ES-I3 (cell line): ENCODE data around the gene OR7A17.

Experiments
- H3K36me3 ChIP-seq: 2 replicates; pipeline ENCODE4 v1.6.1; 2013; ENCODE audit warnings: mild to moderate bottlenecking, low read length, control low read depth, moderate library complexity; ENCODE audit not compliant: insufficient read depth
- H3K4me1 ChIP-seq: 2 replicates; pipeline ENCODE4 v1.6.1; 2013; ENCODE audit warnings: mild to moderate bottlenecking, control low read depth, low read length; ENCODE audit not compliant: insufficient read depth
- H3K9ac ChIP-seq: 2 replicates; pipeline ENCODE4 v1.6.1; 2013; ENCODE audit warnings: low read depth, mild to moderate bottlenecking, low read length, moderate library complexity
- H3K9me3 ChIP-seq: 2 replicates; pipeline ENCODE4 v1.6.1; 2013; ENCODE audit warnings: mild to moderate bottlenecking, low read length, moderate library complexity; ENCODE audit not compliant: control insufficient read depth, insufficient read depth

OR7A17 gene

DNA sequence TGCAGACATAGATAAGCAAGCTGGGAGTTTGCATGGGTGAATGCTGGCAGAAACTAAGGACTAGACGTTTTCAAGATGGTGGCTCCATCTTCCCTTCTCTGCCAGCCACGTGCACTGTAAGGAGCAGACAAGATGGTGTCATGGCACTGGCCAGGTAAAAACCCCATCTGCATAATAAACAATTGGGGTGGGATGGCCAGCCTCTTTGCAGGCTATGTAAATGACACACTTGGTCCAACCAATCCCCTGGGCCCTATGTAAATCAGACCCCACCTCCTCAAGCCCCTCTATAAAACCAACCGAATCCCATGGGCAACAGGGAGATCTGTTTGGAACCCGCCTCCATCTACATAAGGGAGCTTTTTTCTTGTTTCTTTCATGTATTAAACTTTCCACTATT is 48.5 kb downstream of the OR7A17 start:
- no peak overlapping the region for H3K9ac ChIP-seq
- no peaks in the 10 kb centered on the region for H3K36me3 ChIP-seq
- peaks cover 5% of the 10 kb centered on the region; the same call in 1 of the 2 replicates for H3K4me1 ChIP-seq
- H3K9me3 ChIP-seq: peaks cover 3% of the 10 kb centered on the region; the same call in 1 of the 2 replicates

GRCh38 chr19:14835011-14835410 is 50.9 kb downstream of the OR7A17 start, which contains the start of the genes OR7A5 and OR7C1:
Gene OR7A5 (minus strand): TSS chr19:14835185. CDS start chr19:14828241, 6,944 bp downstream.
Gene OR7C1 (minus strand): TSS chr19:14835185. CDS start chr19:14800136, 35,049 bp downstream.
- H3K9ac ChIP-seq: no peak within 1 kb of the TSS
- peaks cover 5% of the 10 kb centered on the region; the same call in 1 of the 2 replicates for H3K4me1 ChIP-seq
- no peaks in the 10 kb centered on the region for H3K36me3 ChIP-seq
- peaks cover 11% of the 10 kb centered on the region for H3K9me3 ChIP-seq

DNA sequence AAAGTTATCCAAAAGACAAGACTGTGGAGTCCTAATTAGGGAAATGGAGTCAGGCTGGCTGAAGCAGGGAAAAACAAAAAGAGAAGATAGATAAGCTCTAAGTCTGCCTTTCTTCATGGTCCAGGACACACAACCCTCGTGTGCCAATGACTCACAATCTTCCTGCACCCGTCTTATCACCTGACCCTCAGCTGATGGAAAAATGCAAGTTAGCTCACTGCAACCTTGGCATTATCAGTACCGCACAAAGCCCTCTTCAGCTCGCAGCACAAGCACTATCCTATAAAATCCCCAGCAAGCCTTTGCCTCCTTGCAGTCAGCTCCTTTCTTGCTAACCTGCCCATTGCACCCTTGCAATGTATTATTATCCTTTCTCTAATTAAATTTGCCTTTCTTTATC is 55.2 kb downstream of the OR7A17 start:
- H3K9ac ChIP-seq: no peak overlapping the region
- peaks cover 5% of the 10 kb centered on the region; the same call in 1 of the 2 replicates for H3K4me1 ChIP-seq
- H3K36me3 ChIP-seq: no peaks in the 10 kb centered on the region
- H3K9me3 ChIP-seq: peaks cover 9% of the 10 kb centered on the region; the same call in 1 of the 2 replicates
